Tibial artery (tissue), 4 donors: Measurements from ENCODE around the gene COG5.

ENCODE experiments used
- DNase-seq, 2 donors: peaks; one replicate each; pipeline ENCODE4 v3.0.0-alpha.2; 2019
- H3K27ac ChIP-seq, 2 donors: fragments of 200-600 bp; sonication (generic) in 1 of 2; 1 replicate in 1 of 2; 2 replicates in 1 of 2; pipeline ENCODE4 v1.5.1; 2018 to 2019; ENCODE audit warnings: mild to moderate bottlenecking in 1 of 2
- H3K27me3 ChIP-seq, 2 donors: fragments of 200-600 bp; sonication (generic) in 1 of 2; one replicate each; pipeline versions ENCODE4 v1.5.1 to v1.6.0; 2016 to 2019
- H3K36me3 ChIP-seq, 3 donors: fragments of 200-600 bp; sonication (generic) in 2 of 3; one replicate each; pipeline ENCODE4 v1.5.1; 2016 to 2019; ENCODE audit warnings: mild to moderate bottlenecking in 2 of 3
- H3K4me1 ChIP-seq, 4 donors: fragments of 200-600 bp; sonication (generic) in 2 of 4; 1 replicate in 3 of 4; 2 replicates in 1 of 4; pipeline ENCODE4 v1.5.1; 2016 to 2019
- H3K4me3 ChIP-seq, 2 donors: fragments of 200-600 bp; sonication (generic) in 1 of 2; 1 replicate in 1 of 2; 2 replicates in 1 of 2; pipeline ENCODE4 v1.5.1; 2018 to 2019; ENCODE audit warnings: mild to moderate bottlenecking in 2 of 2
- H3K9me3 ChIP-seq, 3 donors: fragments of 200-600 bp; sonication (generic) in 1 of 3; one replicate each; pipeline ENCODE4 v1.5.1; 2016 to 2019
- intact Hi-C: fragments of 100-400 bp; cut with DNase I; formaldehyde crosslinking; loops from one replicate; pipeline ENCODE4 v1.15.0; 2023; ENCODE audit warnings: low total_unique reads
- TF ChIP-seq, protein P1 (sequence below), 2 experiments: fragments of 200-600 bp in 1 of 2; fragments of 450-650 bp in 1 of 2; IDR thresholded peaks; one replicate each; pipeline ENCODE4 v1.5.1; 2017 to 2019; ENCODE audit warnings: antibody characterized with exemption in 2 of 2, mild to moderate bottlenecking in 1 of 2, moderate library complexity in 1 of 2

COG5 gene

DNA sequence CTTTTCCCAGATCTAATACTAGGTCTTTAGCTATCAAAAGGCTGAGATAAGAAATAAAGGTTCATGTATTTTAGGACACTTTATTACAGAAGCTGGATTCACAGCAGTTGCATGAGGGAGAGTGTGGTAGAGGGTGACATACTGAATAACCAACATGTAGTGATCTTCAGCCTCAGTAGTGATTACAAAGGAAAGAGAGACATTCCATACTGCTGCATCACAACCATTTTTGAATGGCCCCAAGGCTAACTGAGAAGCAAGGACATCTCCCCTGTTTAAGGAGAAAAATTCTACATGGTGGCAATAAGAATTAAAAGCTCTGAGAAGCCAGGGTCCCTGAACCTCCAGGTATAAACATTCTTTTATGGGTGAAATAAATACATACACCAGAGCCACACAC, 35.3 kb downstream of the COG5 start:
- TF ChIP-seq, protein P1, sequence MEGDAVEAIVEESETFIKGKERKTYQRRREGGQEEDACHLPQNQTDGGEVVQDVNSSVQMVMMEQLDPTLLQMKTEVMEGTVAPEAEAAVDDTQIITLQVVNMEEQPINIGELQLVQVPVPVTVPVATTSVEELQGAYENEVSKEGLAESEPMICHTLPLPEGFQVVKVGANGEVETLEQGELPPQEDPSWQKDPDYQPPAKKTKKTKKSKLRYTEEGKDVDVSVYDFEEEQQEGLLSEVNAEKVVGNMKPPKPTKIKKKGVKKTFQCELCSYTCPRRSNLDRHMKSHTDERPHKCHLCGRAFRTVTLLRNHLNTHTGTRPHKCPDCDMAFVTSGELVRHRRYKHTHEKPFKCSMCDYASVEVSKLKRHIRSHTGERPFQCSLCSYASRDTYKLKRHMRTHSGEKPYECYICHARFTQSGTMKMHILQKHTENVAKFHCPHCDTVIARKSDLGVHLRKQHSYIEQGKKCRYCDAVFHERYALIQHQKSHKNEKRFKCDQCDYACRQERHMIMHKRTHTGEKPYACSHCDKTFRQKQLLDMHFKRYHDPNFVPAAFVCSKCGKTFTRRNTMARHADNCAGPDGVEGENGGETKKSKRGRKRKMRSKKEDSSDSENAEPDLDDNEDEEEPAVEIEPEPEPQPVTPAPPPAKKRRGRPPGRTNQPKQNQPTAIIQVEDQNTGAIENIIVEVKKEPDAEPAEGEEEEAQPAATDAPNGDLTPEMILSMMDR (IDR thresholded peaks at IDR 0.05): no peak
- no peak for DNase-seq
- intact Hi-C loops: no loop called here
- Histone ChIP-seq H3K27me3 (no peaks in the 10 kb centered on the region), H3K4me1 (no peaks in the 10 kb centered on the region), H3K36me3 (peaks cover 14% of the 10 kb centered on the region in 3 donors), H3K9me3 (no peaks in the 10 kb centered on the region), H3K27ac (no peak overlapping the region), H3K4me3 (no peak overlapping the region)

- no peak for DNase-seq
- TF ChIP-seq, protein P1 (IDR thresholded peaks at IDR 0.05): no peak
- Histone ChIP-seq H3K9me3 (no peaks in the 10 kb centered on the region), H3K36me3 (peaks cover 14% of the 10 kb centered on the region in 3 donors), H3K4me3 (no peak overlapping the region), H3K4me1 (no peaks in the 10 kb centered on the region), H3K27ac (no peak overlapping the region), H3K27me3 (no peaks in the 10 kb centered on the region)
- intact Hi-C loops: no loop called here
These were observed 36.5 kb downstream of the COG5 start for GRCh38 chr7:107527196-107527595.

GRCh38 chr7:107526672-107527071, 37.0 kb downstream of the COG5 start:
- H3K4me1 ChIP-seq: no peaks in the 10 kb centered on the region
- H3K27ac ChIP-seq: no peak overlapping the region
- H3K36me3 ChIP-seq: peaks cover 14% of the 10 kb centered on the region in 3 donors
- no peaks in the 10 kb centered on the region for H3K27me3 ChIP-seq
- no peaks in the 10 kb centered on the region for H3K9me3 ChIP-seq
- no peak overlapping the region for H3K4me3 ChIP-seq
- no peak for DNase-seq
- intact Hi-C loops: no loop called here
- TF ChIP-seq, protein P1 (IDR thresholded peaks at IDR 0.05): no peak

DNA sequence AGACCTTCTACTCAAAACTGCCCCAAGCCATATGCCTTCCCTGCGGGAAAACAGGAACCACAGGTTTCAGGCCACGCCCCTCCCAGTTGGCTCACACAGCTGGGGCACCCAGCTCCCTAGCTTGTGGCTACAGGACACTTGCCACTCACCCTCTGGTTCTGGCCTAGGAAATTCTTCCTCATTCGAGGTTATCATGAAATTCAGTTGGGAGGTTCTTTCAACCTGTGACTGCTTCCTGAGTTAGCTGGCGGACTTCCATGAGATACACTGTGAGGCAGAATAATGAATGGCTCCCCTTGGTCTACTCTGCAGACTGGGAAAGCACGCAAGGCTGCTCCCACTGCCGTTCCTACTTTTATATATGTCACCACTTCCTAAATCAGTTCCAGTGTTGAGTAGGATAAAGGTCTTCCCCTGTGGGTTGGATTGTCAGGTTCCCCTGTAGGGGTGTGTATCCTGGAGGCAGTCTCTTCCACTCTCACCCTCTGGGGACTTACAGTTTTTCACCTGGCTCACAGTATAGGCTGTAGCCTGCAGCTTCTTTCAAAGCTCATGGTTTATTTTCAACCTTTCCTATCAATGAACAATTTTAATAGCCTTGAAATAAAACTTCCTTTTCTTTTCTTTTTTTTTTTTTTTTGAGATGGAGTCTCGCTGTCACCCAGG, 56.9 kb downstream of the COG5 start:
- Histone ChIP-seq H3K4me1 (peaks cover 0 to 8% (median 0%) of the 10 kb centered on the region in 4 donors), H3K4me3 (no peak overlapping the region), H3K36me3 (peaks cover 0 to 14% (median 0%) of the 10 kb centered on the region in 3 donors), H3K27ac (no peak overlapping the region), H3K27me3 (no peaks in the 10 kb centered on the region), H3K9me3 (no peaks in the 10 kb centered on the region)
- intact Hi-C loops: no loop called here
- peak in 1 of 2 donors; percentile 36 for DNase-seq
- TF ChIP-seq, protein P1 (IDR thresholded peaks at IDR 0.05): no peak

GRCh38 chr7:107505997-107506673, 57.6 kb downstream of the COG5 start:
- no peak for DNase-seq
- H3K4me1 ChIP-seq: peaks cover 0 to 8% (median 0%) of the 10 kb centered on the region in 4 donors
- H3K27me3 ChIP-seq: no peaks in the 10 kb centered on the region
- TF ChIP-seq, protein P1 (IDR thresholded peaks at IDR 0.05): no peak
- peaks cover 0 to 14% (median 0%) of the 10 kb centered on the region in 3 donors for H3K36me3 ChIP-seq
- intact Hi-C loops: no loop called here
- H3K4me3 ChIP-seq: no peak overlapping the region
- H3K9me3 ChIP-seq: no peaks in the 10 kb centered on the region
- H3K27ac ChIP-seq: no peak overlapping the region
